HAP-1 (cell line): ENCODE measurements around the gene CEP72.
"Not testable (repeated sequence)": the region's sequence is repeated elsewhere in the genome, so short reads cannot be mapped to it uniquely, and the experiment has no call there.

ENCODE experiments used
- DNase-seq, 2 experiments: peaks; one replicate each; pipeline ENCODE4 v3.0.0-alpha.2; 2016 to 2020; ENCODE audit warnings: low spot score in 2 of 2
- H3K27me3 ChIP-seq: fragments of 250-450 bp; sonication (Bioruptor Pico); 2 replicates; pipeline ENCODE4 v1.5.1; 2020; ENCODE audit warnings: low read depth, mild to moderate bottlenecking, moderate library complexity
- H3K36me3 ChIP-seq: fragments of 250-450 bp; sonication (Bioruptor Pico); replicated peaks from 2 replicates; pipeline ENCODE4 v1.5.1; 2020; ENCODE audit warnings: mild to moderate bottlenecking
- H3K4me1 ChIP-seq: fragments of 250-450 bp; sonication (Bioruptor Pico); 2 replicates; pipeline ENCODE4 v1.5.1; 2020; ENCODE audit warnings: mild to moderate bottlenecking
- H3K4me3 ChIP-seq: fragments of 250-450 bp; sonication (Bioruptor Pico); 2 replicates; pipeline ENCODE4 v1.5.1; 2020; ENCODE audit warnings: mild to moderate bottlenecking, moderate library complexity
- H3K9me3 ChIP-seq: fragments of 250-450 bp; sonication (Bioruptor Pico); 2 replicates; pipeline ENCODE4 v1.5.1; 2020; ENCODE audit warnings: mild to moderate bottlenecking, moderate library complexity
- in situ Hi-C: fragments of 300-500 bp; cut with MboI; formaldehyde crosslinking; loops from 3 replicates; pipeline ENCODE4 v1.14.3; 2020; ENCODE audit warnings: low sequenced_read_pairs, inconsistent platforms, mixed read lengths

Gene CEP72

GRCh38 chr5:686936-687335 is 74.8 kb downstream of the CEP72 start:
- H3K27me3 ChIP-seq, H3K36me3 ChIP-seq, H3K4me3 ChIP-seq, in situ Hi-C loops, DNase-seq, H3K4me1 ChIP-seq, H3K9me3 ChIP-seq: not testable (repeated sequence)

DNA sequence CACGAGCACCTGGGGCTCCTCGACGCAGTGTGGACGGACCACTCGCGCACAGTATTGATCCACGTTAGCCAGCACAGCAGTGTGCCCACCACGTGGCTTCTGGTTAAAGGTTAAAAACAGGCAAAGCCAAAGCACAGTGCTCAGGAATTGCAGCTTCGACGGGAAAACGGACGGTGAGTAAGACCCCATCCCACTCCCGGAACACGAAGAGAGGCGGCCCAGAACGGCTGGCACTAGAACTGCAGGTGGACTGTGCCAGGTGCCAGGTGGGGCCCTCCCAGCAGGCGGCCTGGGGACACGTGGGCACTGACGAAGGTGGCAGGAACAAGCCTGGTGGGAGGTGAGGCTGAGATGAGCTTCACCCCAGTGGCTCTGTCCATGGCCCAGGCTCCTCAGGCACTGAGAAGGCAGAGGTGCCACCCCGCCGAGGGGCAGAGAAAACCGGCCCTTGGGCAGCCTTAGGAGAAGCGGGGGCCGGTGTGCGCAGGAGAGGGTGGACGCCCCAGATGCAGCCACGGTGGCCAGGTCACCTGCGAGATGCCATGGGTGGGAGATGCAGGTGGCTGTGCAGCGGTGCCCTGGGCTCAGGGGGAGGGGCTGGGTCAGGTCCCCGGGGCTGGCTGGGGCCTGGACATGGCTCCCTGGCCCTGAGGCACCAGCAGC is 76.3 kb downstream of the CEP72 start:
- H3K4me1 ChIP-seq, H3K36me3 ChIP-seq, DNase-seq, H3K9me3 ChIP-seq, H3K4me3 ChIP-seq, in situ Hi-C loops, H3K27me3 ChIP-seq: not testable (repeated sequence)

GRCh38 chr5:690293-690692 is 78.2 kb downstream of the CEP72 start:
- in situ Hi-C loops, H3K9me3 ChIP-seq, H3K4me1 ChIP-seq, DNase-seq, H3K27me3 ChIP-seq, H3K4me3 ChIP-seq, H3K36me3 ChIP-seq: not testable (repeated sequence)

- H3K9me3 ChIP-seq, H3K27me3 ChIP-seq, H3K36me3 ChIP-seq, H3K4me1 ChIP-seq, H3K4me3 ChIP-seq, in situ Hi-C loops, DNase-seq: not testable (repeated sequence)
Measured at GRCh38 chr5:691049-691448, 78.9 kb downstream of the CEP72 start.

DNA sequence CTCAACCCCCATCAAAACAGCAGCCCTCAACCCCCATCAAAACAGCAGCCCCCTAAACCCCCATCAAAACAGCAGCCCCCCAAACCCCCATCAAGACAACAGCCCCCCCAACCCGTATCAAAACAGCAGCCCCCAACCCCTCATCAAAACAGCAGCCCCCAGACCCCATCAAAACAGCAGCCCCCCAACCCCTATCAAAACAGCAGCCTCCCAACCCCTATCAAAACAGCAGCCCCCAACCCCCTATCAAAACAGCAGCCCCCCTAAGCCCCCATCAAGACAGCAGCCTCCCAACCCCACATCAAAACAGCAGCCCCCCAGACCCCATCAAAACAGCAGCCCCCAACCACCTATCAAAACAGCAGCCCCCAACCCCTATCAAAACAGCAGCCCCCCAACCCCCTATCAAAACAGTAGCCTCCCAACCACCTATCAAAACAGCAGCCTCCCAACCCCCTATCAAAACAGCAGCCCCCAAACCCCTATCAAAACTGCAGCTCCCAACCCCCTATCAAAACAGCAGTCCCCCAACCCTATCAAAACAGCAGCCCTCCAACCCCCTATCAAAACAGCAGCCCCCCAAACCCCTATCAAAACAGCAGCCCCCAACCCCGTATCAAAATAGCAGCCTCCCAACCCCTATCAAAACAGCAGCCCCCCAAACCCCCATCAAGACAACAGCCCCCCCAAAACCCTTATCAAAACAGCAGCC is 79.8 kb downstream of the CEP72 start:
- no peak for DNase-seq
- in situ Hi-C loops, result no loop called here
- H3K4me1 ChIP-seq, result no peaks in the 10 kb centered on the region
- H3K36me3 ChIP-seq, result no peaks in the 10 kb centered on the region
- peak overlapping the region; percentile 40 for H3K4me3 ChIP-seq
- no peaks in the 10 kb centered on the region for H3K9me3 ChIP-seq
- H3K27me3 ChIP-seq, result no peaks in the 10 kb centered on the region

GRCh38 chr5:692529-693041 is 80.4 kb downstream of the CEP72 start:
- H3K27me3 ChIP-seq, in situ Hi-C loops, H3K4me1 ChIP-seq, H3K9me3 ChIP-seq, H3K36me3 ChIP-seq: not testable (repeated sequence)
- peak; percentile 31 to 48 for DNase-seq
- H3K4me3 ChIP-seq, result peak overlapping the region; percentile 40

DNA sequence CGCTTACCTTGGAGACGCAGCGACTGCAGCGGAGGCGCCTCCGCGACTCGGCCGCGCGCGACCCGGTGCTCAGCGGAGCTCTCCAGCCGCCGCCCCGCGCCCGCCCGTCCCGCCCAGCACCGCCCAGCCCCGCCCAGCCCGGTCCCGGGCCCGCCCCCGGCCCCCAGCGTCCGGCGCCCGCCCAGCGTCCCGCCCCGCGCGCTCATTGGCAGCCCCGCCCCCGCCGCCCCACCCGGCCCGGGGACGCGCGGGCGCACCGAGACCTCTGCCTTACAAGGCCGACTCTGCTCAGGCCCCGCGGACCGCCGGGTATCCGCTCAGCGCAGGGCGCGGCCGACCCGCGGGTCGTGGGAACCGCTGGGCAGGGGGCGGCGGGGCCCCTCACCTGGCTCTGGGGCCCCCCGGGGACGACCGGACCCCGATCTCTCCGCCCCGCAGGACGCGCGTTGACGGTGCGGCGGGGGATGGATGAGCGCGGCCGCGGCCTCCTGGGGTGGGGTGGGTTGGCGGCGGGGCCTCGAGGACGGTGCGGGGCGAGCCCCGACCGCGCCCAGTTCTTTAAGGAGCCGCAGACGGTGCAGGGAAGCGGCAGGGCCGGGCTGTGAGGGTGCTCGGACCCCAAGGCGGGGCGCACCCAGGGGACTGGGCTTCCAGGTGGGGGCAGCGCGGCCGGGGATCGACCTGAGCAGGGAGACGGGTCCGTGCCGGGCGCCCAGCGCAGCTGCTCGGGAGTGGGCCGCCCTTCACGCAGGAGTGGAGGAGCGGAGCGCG is 81.3 kb downstream of the CEP72 start, which contains the start of gene TPPP:
Gene TPPP (minus strand): TSS at position 82 of the 771 bp plus-strand sequence. CDS start 15,292 bp downstream, outside the sequence.
- DNase-seq, result peak; percentile 82 to 96
- H3K36me3 ChIP-seq, in situ Hi-C loops, H3K27me3 ChIP-seq, H3K9me3 ChIP-seq, H3K4me1 ChIP-seq: not testable (repeated sequence)
- H3K4me3 ChIP-seq, result peak within 1 kb of the TSS; percentile 47

DNA sequence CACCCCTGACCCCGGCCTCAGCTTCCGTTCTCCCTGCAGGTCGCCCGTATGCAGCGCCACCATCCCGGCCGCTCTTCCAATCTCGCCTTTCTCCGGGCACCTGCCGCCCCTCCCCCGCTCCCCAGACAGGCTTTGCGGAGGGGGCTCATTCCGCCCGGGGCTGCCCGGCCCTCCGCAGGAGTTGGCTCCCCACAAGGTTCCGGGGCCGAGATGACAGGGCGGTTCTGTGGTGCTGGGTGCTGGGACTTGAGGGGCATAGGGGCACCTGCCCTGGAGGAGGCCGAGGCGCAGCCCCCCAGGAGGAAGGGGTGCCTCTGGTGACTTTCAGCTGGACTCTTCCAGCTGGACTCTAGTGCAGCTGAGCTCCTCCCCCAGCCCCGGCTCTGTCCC is 81.9 kb downstream of the CEP72 start:
- H3K4me1 ChIP-seq, H3K9me3 ChIP-seq, H3K36me3 ChIP-seq, H3K27me3 ChIP-seq, in situ Hi-C loops, DNase-seq, H3K4me3 ChIP-seq: not testable (repeated sequence)

DNA sequence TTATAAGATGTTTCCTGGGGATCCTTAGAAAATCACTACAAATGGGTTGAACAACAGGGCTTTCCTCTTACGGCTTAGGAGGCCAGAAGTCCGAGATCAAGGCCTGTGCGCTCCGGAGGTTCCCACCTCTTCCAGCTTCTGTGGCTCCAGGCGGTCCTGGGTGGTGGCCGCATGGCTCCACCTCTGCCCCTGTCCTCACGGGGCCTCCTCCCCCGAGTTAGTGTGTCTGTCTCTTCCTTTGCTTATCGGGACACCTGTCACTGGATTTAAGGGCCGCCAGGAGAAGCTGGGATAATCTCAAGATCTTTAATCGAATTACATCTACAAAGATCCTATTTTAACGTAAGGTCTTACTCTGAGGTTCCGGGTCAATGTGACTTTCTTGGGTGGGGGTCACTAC is 83.3 kb downstream of the CEP72 start:
- H3K4me3 ChIP-seq, in situ Hi-C loops, H3K4me1 ChIP-seq, H3K27me3 ChIP-seq, H3K36me3 ChIP-seq, DNase-seq, H3K9me3 ChIP-seq: not testable (repeated sequence)

GRCh38 chr5:696191-696590 is 84.1 kb downstream of the CEP72 start:
- H3K9me3 ChIP-seq, H3K4me3 ChIP-seq, in situ Hi-C loops, H3K27me3 ChIP-seq, H3K36me3 ChIP-seq, H3K4me1 ChIP-seq, DNase-seq: not testable (repeated sequence)

DNA sequence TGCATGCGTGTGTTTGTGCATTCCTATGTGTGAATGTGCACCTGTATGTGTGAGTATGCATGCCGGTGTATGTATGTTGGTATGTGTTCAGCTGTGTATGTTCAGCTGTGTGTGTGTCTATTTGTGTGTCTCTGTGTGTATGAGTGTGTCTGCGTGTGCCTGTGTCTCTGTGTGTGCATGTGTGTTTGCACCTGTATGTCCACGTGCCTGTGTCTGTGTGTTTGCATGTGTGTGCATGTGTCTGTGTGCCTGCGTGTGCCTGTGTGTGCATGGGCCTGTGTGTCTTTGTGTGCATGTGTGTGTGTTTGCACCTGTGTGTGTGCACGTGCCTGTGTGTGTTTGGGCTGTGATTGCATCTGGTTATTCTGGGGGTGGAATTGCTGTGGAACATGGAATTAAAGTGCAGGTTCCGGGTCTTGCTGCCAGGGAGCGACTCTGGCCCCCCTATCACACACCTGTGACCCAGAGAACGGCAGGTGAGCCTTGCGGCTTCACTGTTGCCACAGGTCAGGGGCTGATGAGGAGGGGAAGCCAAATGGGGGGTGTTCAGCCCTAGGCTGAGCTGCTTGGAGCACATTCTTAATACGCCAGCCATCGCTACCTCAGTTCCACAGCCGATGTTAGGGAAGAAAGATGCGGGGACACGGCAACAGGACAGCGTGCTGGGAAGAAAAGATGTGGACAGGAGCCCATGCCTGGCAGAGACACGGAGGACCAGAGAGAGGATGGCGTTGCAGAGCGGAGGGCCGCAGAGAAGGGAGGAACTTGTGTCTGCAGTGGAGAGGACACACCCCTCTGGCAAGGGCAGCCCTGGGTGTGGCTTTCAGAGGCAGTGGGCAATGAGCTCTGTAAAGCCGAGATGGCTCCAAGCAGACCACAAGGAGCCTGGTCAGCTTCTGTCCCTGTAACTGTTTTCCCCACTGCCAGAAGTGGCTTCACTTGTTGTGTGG is 84.9 kb downstream of the CEP72 start:
- H3K36me3 ChIP-seq, H3K27me3 ChIP-seq, H3K4me1 ChIP-seq, DNase-seq, H3K9me3 ChIP-seq, H3K4me3 ChIP-seq, in situ Hi-C loops: not testable (repeated sequence)
